RWPE1 (cell line): ENCODE measurements around the gene CCL5.

Experiments
- CTCF ChIA-PET: fragments of 350-600 bp; sonication (Branson Sonifier 250); formaldehyde crosslinking; extraction: SDS; loops from one replicate; lab custom pipeline; 2021; lab: Yijun Ruan, JAX
- POLR2A ChIA-PET: fragments of 400-600 bp; formaldehyde crosslinking; extraction: SDS; loops from one replicate; lab custom pipeline; 2020; ENCODE audit warnings: antibody characterized with exemption; ENCODE audit not compliant: low non-redundant PET; lab: Yijun Ruan, JAX
- DNase-seq: peaks from one replicate; pipeline ENCODE4 v3.0.0; 2012; ENCODE audit warnings: low spot score
- H3K27ac ChIP-seq: fragments of 450-650 bp; 2 replicates; pipeline ENCODE4 v1.5.1; 2017
- TF ChIP-seq, protein P1 (sequence below): fragments of 450-650 bp; conservative IDR thresholded peaks from 2 replicates; pipeline ENCODE4 v1.5.1; 2017; ENCODE audit warnings: low read depth, mild to moderate bottlenecking

CCL5 gene

DNA sequence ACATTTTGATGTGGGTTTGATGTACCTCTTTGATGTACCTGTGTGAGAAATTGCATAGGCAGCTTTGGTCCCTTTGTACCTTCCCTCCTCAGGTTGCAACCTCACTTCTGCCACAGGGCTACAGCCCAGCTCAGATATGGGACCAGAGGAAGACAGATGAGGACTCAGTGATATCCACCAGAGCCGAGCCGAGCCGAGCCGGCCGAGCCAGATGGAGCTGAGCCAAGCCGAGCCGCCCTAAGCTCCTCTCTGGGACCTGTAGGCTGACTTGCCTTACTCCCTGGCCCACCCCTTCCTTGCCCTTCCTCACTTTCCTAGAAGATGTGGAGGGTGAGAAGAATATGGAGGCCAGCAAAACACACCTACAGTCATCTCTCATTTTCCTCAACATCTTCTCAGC, 15.3 kb downstream of the CCL5 start:
- TF ChIP-seq, protein P1, sequence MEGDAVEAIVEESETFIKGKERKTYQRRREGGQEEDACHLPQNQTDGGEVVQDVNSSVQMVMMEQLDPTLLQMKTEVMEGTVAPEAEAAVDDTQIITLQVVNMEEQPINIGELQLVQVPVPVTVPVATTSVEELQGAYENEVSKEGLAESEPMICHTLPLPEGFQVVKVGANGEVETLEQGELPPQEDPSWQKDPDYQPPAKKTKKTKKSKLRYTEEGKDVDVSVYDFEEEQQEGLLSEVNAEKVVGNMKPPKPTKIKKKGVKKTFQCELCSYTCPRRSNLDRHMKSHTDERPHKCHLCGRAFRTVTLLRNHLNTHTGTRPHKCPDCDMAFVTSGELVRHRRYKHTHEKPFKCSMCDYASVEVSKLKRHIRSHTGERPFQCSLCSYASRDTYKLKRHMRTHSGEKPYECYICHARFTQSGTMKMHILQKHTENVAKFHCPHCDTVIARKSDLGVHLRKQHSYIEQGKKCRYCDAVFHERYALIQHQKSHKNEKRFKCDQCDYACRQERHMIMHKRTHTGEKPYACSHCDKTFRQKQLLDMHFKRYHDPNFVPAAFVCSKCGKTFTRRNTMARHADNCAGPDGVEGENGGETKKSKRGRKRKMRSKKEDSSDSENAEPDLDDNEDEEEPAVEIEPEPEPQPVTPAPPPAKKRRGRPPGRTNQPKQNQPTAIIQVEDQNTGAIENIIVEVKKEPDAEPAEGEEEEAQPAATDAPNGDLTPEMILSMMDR: no peak
- POLR2A ChIA-PET: no interaction called here
- CTCF ChIA-PET: no interaction called here
- H3K27ac ChIP-seq: no peak overlapping the region
- no peak for DNase-seq

DNA sequence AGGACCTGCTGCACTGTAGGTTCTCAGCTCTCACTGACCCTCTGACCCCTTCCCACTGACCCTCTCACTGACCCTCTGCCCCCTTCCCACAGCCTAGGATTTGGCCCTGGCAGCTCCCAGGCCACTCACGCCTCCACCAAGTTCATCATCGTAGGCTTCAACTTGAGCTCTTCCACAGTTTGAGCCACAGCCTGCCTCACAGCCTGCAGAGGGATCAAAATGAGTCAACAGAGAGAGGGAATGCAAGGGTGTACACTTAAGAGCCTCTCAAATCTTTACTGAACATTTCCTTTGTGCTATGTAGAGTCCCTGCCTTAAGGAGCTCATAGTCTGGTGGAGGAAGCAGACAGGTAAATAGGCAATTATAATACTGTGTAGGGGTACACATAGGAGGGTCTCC, 23.6 kb downstream of the CCL5 start:
- POLR2A ChIA-PET: interaction anchor here (0.8 kb wide), 1 partner anchor 15 kb away, joined by 3 read pairs; no protein-coding TSS in a partner anchor
- CTCF ChIA-PET: no interaction called here
- no peak overlapping the region for H3K27ac ChIP-seq
- TF ChIP-seq, protein P1: no peak
- no peak for DNase-seq

DNA sequence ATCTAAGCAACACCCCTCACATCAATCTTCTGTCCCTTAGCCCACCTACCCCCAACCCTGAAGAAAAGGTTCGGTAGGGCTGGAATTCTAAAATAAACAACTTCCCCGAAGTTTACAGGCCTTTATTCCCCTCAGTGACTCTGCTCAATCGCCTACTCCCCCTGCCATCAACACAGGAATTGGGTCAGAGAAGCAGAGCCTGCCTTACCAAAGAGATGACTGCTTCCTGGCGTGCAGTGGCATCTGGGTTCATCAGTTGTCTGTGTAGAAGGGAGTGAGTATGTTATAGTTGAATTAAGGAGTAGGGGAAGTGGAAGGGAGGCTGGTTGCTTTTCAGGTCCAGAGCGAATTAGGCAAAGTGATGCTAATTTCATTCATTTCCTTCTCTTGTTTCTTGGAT, 24.2 kb downstream of the CCL5 start:
- DNase-seq: no peak
- no peak overlapping the region for H3K27ac ChIP-seq
- TF ChIP-seq, protein P1: no peak
- ChIA-PET CTCF (no interaction called here), POLR2A (no interaction called here)

DNA sequence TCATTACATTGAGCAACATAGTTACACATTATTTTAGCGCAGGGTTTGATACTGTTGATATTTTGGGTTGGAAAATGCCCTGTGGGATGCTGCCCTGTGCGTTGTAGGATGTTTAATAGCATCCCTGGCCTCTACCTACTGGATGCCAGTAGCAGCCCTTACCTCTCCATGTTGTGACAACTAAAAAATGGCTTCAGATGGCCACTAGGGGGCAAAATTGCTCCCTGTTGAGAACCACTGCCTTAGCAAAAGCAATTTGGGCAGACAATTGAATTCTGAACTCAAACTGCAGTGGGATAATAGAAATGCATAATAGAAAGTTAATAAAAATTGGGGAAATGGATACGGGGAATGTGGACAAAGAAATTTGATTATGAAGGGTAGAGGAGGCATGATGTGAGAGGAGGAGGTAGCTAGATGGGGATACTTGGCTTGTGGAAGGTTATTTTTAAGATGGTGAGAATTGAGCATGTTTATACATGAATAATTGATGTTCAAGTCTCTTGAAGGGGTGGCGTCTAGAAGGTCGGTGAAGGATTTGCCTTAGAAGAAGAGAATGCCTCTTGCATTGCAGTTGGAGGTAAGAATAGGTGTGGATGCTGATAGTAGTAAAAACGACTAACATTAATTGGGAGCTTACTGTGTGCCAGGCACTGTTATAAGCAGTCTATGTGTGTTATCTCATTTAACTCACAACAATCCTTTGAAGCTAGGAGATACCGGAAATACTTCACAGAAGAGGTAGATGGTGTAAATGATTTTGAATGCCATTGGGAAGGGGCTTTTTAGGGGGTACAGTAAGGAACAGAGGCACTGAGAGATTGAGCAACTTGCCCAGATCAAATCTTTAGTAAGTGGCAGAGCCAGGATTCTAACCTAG, 30.5 kb downstream of the CCL5 start:
- ChIA-PET CTCF (interaction anchor here (0.6 to 1.0 kb wide), 3 partner anchors 9 to 299 kb away, joined by 3 to 5 read pairs (median 3); no protein-coding TSS in a partner anchor), POLR2A (no interaction called here)
- TF ChIP-seq, protein P1: peak; percentile 65
- DNase-seq: peak; percentile 44
- H3K27ac ChIP-seq: no peak overlapping the region

DNA sequence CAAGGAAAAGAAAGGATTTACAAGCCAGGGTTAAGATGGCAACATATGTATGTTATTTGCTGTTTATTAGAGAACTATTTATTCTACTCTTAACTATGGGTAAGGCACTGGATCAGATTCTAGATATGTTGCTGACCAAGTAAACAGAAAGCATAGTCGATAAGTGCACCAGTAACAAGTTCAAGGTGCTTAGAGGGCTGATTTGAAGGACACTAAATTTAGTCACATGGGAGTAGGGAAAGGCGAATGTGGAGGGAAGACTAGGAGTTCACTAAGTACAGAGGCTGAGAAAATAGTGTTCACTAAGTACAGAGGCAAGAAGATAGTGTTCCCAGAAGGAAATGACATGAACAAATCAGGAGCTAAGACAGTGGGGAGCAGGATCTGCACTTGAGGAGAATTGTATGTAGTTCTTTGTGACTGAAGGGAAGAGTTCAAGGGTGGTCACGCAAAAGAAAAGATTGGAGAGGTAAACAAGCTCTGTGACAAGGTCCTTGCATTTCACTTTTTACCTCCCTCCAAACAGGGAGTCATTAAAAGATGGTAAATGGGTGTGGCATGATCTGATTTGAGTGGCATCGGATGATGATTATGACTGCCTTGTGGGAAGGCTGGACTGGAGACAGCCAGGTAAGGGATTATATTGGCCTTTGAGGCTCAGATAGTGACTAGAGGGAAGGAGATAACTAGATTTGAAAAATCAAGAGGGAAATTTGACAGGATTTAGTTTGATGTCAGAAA, 32.4 kb downstream of the CCL5 start:
- DNase-seq: no peak
- TF ChIP-seq, protein P1: no peak
- POLR2A ChIA-PET: no interaction called here
- no peak overlapping the region for H3K27ac ChIP-seq
- CTCF ChIA-PET: interaction anchor here (0.6 to 0.9 kb wide), 2 partner anchors 15 to 635 kb away, joined by 3 to 4 read pairs; no protein-coding TSS in a partner anchor

DNA sequence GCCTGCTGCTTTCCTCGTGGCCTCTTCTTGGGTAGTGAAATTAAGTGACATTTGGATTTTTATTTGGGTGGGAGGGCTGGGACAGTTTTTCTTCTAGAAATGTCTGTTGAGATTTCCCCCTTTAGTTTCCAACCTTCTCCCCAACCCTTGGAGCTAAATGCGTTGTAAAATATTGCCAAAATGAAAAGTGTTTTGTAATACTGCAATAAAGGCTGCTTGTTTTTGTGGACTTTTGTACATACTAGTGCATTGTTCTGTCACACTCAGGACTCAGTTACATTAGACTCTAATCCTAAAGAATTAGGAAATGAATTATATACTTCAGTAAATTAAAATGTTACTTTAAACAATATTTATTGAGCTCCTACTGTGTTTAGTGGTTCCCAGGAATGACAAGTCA, 33.2 kb downstream of the CCL5 start:
- DNase-seq: no peak
- ChIA-PET POLR2A (no interaction called here), CTCF (no interaction called here)
- no peak overlapping the region for H3K27ac ChIP-seq
- TF ChIP-seq, protein P1: no peak
